GM21360 (cell line): ENCODE measurements around the gene TSPOAP1.
"Not testable (repeated sequence)": the region's sequence is repeated elsewhere in the genome, so short reads cannot be mapped to it uniquely, and the experiment has no call there.

Source experiments
- ATAC-seq: cut with Tn5 transposase; IDR thresholded peaks from one replicate; pipeline ENCODE4 v1.9.1; 2021; ENCODE audit warnings: mild to moderate bottlenecking, moderate library complexity; ENCODE audit not compliant: unreplicated experiment

The TSPOAP1 gene

GRCh38 chr17:58341136-58341860, 12.7 kb upstream of the TSPOAP1 start:
- ATAC-seq: not testable (repeated sequence)

GRCh38 chr17:58340405-58340876, 11.8 kb upstream of the TSPOAP1 start:
- no peak for ATAC-seq

- no peak for ATAC-seq
Measured at GRCh38 chr17:58339755-58340404, 11.3 kb upstream of the TSPOAP1 start.

- ATAC-seq: peak; percentile 26
Measured at GRCh38 chr17:58338841-58339754, 10.5 kb upstream of the TSPOAP1 start.

- no peak for ATAC-seq
Measured at GRCh38 chr17:58338454-58338840, 9.9 kb upstream of the TSPOAP1 start.

GRCh38 chr17:58337600-58338453, 9.2 kb upstream of the TSPOAP1 start:
- peak; percentile 59 for ATAC-seq

GRCh38 chr17:58337210-58337599, 8.6 kb upstream of the TSPOAP1 start:
- no peak for ATAC-seq

GRCh38 chr17:58336456-58337209, 8.0 kb upstream of the TSPOAP1 start:
- no peak for ATAC-seq

GRCh38 chr17:58335779-58336455, 7.3 kb upstream of the TSPOAP1 start:
- no peak for ATAC-seq

GRCh38 chr17:58335061-58335731, 6.6 kb upstream of the TSPOAP1 start:
- ATAC-seq: no peak

- no peak for ATAC-seq
Measured at GRCh38 chr17:58334661-58335060, 6.1 kb upstream of the TSPOAP1 start.

- ATAC-seq: no peak
Measured at GRCh38 chr17:58334256-58334655, 5.7 kb upstream of the TSPOAP1 start.

- no peak for ATAC-seq
Measured at GRCh38 chr17:58333736-58334207, 5.2 kb upstream of the TSPOAP1 start.

- ATAC-seq: no peak
Measured at GRCh38 chr17:58332778-58333735, 4.5 kb upstream of the TSPOAP1 start.

- ATAC-seq: no peak
Measured at GRCh38 chr17:58331815-58332777, 3.5 kb upstream of the TSPOAP1 start.
